HepG2 (cell line): Measurements from ENCODE around the gene ADCY9. TPM values are rescaled to one million over a fixed set of nuclear protein-coding genes. Genes with fewer than 3 reads are reported as not detected.

ENCODE experiments used
- DPF2 ChIP-seq: sonication (generic); formaldehyde crosslinking; IDR thresholded peaks from 2 replicates; pipeline ENCODE4 v1.4.0; 2020; ENCODE audit warnings: mild to moderate bottlenecking, low read depth, missing genetic modification reagents, borderline replicate concordance
- EHMT2 ChIP-seq: fragments of 200-600 bp; sonication (generic); IDR thresholded peaks from 2 replicates; pipeline ENCODE4 v1.7.0; 2017; ENCODE audit warnings: antibody characterized with exemption, low read depth, low read length, borderline replicate concordance
- HCFC1 ChIP-seq: fragments of 150-350 bp; IDR thresholded peaks from 2 replicates; pipeline ENCODE4 v1.6.1; 2014; ENCODE audit warnings: low read depth, low read length
- KLF16 ChIP-seq, 2 experiments: sonication (generic) in 1 of 2; formaldehyde crosslinking in 1 of 2; IDR thresholded peaks; 2 replicates each; pipeline versions ENCODE4 v1.6.1 to v1.8.0; 2016 to 2023; ENCODE audit warnings: missing genetic modification reagents in 2 of 2, missing compliant biosample characterization in 1 of 2
- MIXL1 ChIP-seq: IDR thresholded peaks from 2 replicates; pipeline ENCODE4 v1.6.1; 2016
- MYPOP ChIP-seq: sonication (generic); formaldehyde crosslinking; IDR thresholded peaks from 2 replicates; pipeline ENCODE4 v1.8.1; 2023; ENCODE audit warnings: mild to moderate bottlenecking, moderate library complexity, missing genetic modification reagents
- NCOA2 ChIP-seq: sonication (generic); formaldehyde crosslinking; IDR thresholded peaks from 2 replicates; pipeline ENCODE4 v1.8.0; 2022; ENCODE audit warnings: inconsistent platforms
- NONO ChIP-seq, 2 experiments: fragments of 450-650 bp in 1 of 2; sonication (generic) in 1 of 2; formaldehyde crosslinking in 1 of 2; IDR thresholded peaks in 1 of 2; conservative IDR thresholded peaks in 1 of 2; 2 replicates each; pipeline versions ENCODE4 v1.6.1 to v1.8.0; 2017 to 2022; ENCODE audit warnings: mild to moderate bottlenecking in 1 of 2, missing genetic modification reagents in 1 of 2, moderate library complexity in 1 of 2
- NR2C2 ChIP-seq: sonication (generic); formaldehyde crosslinking; IDR thresholded peaks from 2 replicates; pipeline ENCODE4 v1.4.0; 2020; ENCODE audit warnings: missing genetic modification reagents, mild to moderate bottlenecking, moderate library complexity, borderline replicate concordance
- PPARG ChIP-seq: conservative IDR thresholded peaks from 2 replicates; pipeline ENCODE4 v1.6.1; 2016; ENCODE audit warnings: missing biosample characterization, missing genetic modification reagents
- SOX6 ChIP-seq, 2 experiments: fragments of 450-650 bp in 1 of 2; sonication (generic) in 1 of 2; formaldehyde crosslinking in 1 of 2; IDR thresholded peaks; 2 replicates each; pipeline versions ENCODE4 v1.4.0 to v1.6.1; 2017 to 2020; ENCODE audit warnings: antibody characterized with exemption in 1 of 2, mild to moderate bottlenecking in 1 of 2, missing genetic modification reagents in 1 of 2
- TCF12 ChIP-seq, 2 experiments: fragments of 450-650 bp in 1 of 2; sonication (generic) in 1 of 2; formaldehyde crosslinking in 1 of 2; IDR thresholded peaks; 2 replicates each; pipeline versions ENCODE4 v1.6.1 to v1.8.0; 2017 to 2022; ENCODE audit warnings: antibody characterized with exemption in 1 of 2, mild to moderate bottlenecking in 1 of 2, missing genetic modification reagents in 1 of 2, moderate library complexity in 1 of 2
- ZMYM3 ChIP-seq: sonication (generic); formaldehyde crosslinking; IDR thresholded peaks from 2 replicates; pipeline ENCODE4 v1.5.1; 2020; ENCODE audit warnings: mild to moderate bottlenecking, missing genetic modification reagents
- ZNF142 ChIP-seq: sonication (generic); formaldehyde crosslinking; IDR thresholded peaks from 2 replicates; pipeline ENCODE4 v1.4.0; 2020; ENCODE audit warnings: missing genetic modification reagents
- ZNF281 ChIP-seq: sonication (generic); formaldehyde crosslinking; IDR thresholded peaks from 2 replicates; pipeline ENCODE4 v1.4.0; 2020; ENCODE audit warnings: missing genetic modification reagents, borderline replicate concordance
- ZNF557 ChIP-seq: sonication (generic); formaldehyde crosslinking; IDR thresholded peaks from 2 replicates; pipeline ENCODE4 v1.4.0; 2020; ENCODE audit warnings: missing genetic modification reagents
- ZNF614 ChIP-seq: IDR thresholded peaks from 2 replicates; pipeline ENCODE4 v1.6.1; 2018; ENCODE audit warnings: missing biosample characterization, missing genetic modification reagents, inconsistent platforms, borderline replicate concordance
- ZNF740 ChIP-seq: sonication (generic); formaldehyde crosslinking; IDR thresholded peaks from 2 replicates; pipeline ENCODE4 v1.4.0; 2020; ENCODE audit warnings: missing genetic modification reagents
- ZNF792 ChIP-seq: IDR thresholded peaks from 2 replicates; pipeline ENCODE4 v1.6.1; 2016
- polyA plus RNA-seq, 8 experiments: library from polyadenylated mRNA; depleted of rRNA in 3 of 8; stranded (reverse) in 7 of 8; unstranded in 1 of 8; fragments of >200 nt; fragmentation: Illumina TruSeq in 4 of 8; extraction: Trizol in 4 of 8; gene quantifications; 2 replicates each; pipeline versions ENCODE4 v1.2.1 to v1.2.3, GENCODE V29; 2011 to 2016; ENCODE audit warnings: low read depth in 4 of 8, missing spikeins in 1 of 8, mixed read lengths in 1 of 8; ENCODE audit not compliant: insufficient read depth in 1 of 8
- total RNA-seq, 5 experiments: library from RNA; depleted of rRNA; stranded (reverse); fragments of >200 nt; fragmentation: Illumina TruSeq; extraction: Trizol; gene quantifications; 2 replicates each; pipeline ENCODE4 v1.2.3, GENCODE V29; 2016; ENCODE audit warnings: low read depth in 1 of 5

Gene ADCY9
- total and polyA plus RNA-seq, 2 of the 13 experiments (the other 11 are each of a cell fraction or from before 2014, with no cell fraction given): 11.2 to 13.9 TPM

GRCh38 chr16:4109250-4109736, 6.9 kb downstream of the ADCY9 start (continued):
- TF ChIP-seq ZNF614 (CRISPR knock-in tag) (peak; percentile 50; the same call in 1 of the 2 replicates), ZNF281 (CRISPR knock-in tag) (peak; percentile 77; the same call in 1 of the 2 replicates), EHMT2 (0 out of 2 replicates have a peak, but pooled peaks have one; percentile 36), TCF12 (IDR thresholded peaks at IDR 0.05) (no peak), TCF12 (CRISPR knock-in tag; IDR thresholded peaks at IDR 0.05) (no peak), KLF16 (CRISPR knock-in tag; IDR thresholded peaks at IDR 0.05) (no peak), NCOA2 (CRISPR knock-in tag) (peak; percentile 85; the same call in 1 of the 2 replicates), ZNF740 (CRISPR knock-in tag) (0 out of 2 replicates have a peak, but pooled peaks have one; percentile 33), MIXL1 (CRISPR knock-in tag) (no peak), ZNF792 (CRISPR knock-in tag) (peak; percentile 15; the same call in 1 of the 2 replicates), DPF2 (peak; percentile 14; the same call in 1 of the 2 replicates), ZNF557 (CRISPR knock-in tag) (no peak), ZNF142 (CRISPR knock-in tag) (no peak), NR2C2 (CRISPR knock-in tag) (0 out of 2 replicates have a peak, but pooled peaks have one; percentile 32), NONO (IDR thresholded peaks at IDR 0.05) (no peak), NONO (CRISPR knock-in tag; conservative IDR thresholded peaks at IDR 0.05) (0 out of 2 replicates have a peak, but pooled peaks have one; percentile 34), HCFC1 (no peak), SOX6 (IDR thresholded peaks at IDR 0.05) (no peak), SOX6 (CRISPR knock-in tag; IDR thresholded peaks at IDR 0.05) (peak; percentile 90), MYPOP (peak; percentile 82; the same call in 1 of the 2 replicates), PPARG (0 out of 2 replicates have a peak, but pooled peaks have one; percentile 12), ZMYM3 (peak; percentile 68; the same call in 1 of the 2 replicates)
